ENCODE results near the gene KDM4C. TPM values are rescaled to one million over a fixed set of nuclear protein-coding genes. Genes with fewer than 3 reads are reported as not detected.
"Not testable (repeated sequence)": the region's sequence is repeated elsewhere in the genome, so short reads cannot be mapped to it uniquely, and the experiment has no call there.

Gene KDM4C
- total RNA-seq, 1 donor from 2014 or later: 63.5 TPM

DNA sequence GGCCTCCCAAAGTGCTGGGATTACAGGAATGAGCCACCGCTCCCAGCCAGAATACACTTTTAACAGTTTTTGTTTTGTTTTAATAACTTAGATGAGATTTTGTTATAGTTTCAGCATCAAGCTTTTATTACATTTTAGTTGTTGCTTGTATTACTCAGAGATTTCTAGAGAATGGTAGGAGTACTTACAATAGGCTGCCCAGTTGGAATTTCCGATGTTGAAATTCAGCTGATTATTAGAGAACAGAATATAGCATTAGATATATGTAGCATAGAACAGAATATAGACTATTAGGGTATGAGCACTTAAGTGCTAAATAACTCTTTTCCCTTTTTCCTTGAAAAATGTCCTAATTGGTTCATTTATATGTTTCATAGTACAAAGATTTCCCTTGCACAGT lies 6.2 kb downstream of the KDM4C start:
- TF ChIP-seq, protein P1, sequence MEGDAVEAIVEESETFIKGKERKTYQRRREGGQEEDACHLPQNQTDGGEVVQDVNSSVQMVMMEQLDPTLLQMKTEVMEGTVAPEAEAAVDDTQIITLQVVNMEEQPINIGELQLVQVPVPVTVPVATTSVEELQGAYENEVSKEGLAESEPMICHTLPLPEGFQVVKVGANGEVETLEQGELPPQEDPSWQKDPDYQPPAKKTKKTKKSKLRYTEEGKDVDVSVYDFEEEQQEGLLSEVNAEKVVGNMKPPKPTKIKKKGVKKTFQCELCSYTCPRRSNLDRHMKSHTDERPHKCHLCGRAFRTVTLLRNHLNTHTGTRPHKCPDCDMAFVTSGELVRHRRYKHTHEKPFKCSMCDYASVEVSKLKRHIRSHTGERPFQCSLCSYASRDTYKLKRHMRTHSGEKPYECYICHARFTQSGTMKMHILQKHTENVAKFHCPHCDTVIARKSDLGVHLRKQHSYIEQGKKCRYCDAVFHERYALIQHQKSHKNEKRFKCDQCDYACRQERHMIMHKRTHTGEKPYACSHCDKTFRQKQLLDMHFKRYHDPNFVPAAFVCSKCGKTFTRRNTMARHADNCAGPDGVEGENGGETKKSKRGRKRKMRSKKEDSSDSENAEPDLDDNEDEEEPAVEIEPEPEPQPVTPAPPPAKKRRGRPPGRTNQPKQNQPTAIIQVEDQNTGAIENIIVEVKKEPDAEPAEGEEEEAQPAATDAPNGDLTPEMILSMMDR (IDR thresholded peaks at IDR 0.05; ENCODE audit: partially characterized antibody, unreplicated experiment): no peak
- DNase-seq: no peak
- Mint-ChIP-seq H3K27me3 (ENCODE audit: unreplicated experiment) (peaks cover 3% of the 10 kb centered on the region), H3K4me1 (ENCODE audit: low read depth, unreplicated experiment) (peaks cover 12% of the 10 kb centered on the region), H3K27ac (ENCODE audit: unreplicated experiment) (no peak overlapping the region), H3K36me3 (ENCODE audit: unreplicated experiment) (peaks cover 6% of the 10 kb centered on the region), H3K9me3 (ENCODE audit: unreplicated experiment) (peaks cover 4% of the 10 kb centered on the region), H3K4me3 (ENCODE audit: unreplicated experiment) (no peak overlapping the region)

- TF ChIP-seq, protein P1 (IDR thresholded peaks at IDR 0.05; ENCODE audit: partially characterized antibody, unreplicated experiment): no peak
- no peak for DNase-seq
- Mint-ChIP-seq H3K4me1 (ENCODE audit: low read depth, unreplicated experiment) (peaks cover 12% of the 10 kb centered on the region), H3K4me3 (ENCODE audit: unreplicated experiment) (no peak overlapping the region), H3K9me3 (ENCODE audit: unreplicated experiment) (no peaks in the 10 kb centered on the region), H3K27me3 (ENCODE audit: unreplicated experiment) (peaks cover 3% of the 10 kb centered on the region), H3K27ac (ENCODE audit: unreplicated experiment) (no peak overlapping the region), H3K36me3 (ENCODE audit: unreplicated experiment) (peaks cover 6% of the 10 kb centered on the region)
Measured at GRCh38 chr9:6764523-6764922, 6.8 kb downstream of the KDM4C start.

GRCh38 chr9:6764950-6765349 lies 7.2 kb downstream of the KDM4C start:
- no peak overlapping the region for H3K27ac Mint-ChIP-seq (ENCODE audit: unreplicated experiment)
- H3K4me1 Mint-ChIP-seq (ENCODE audit: low read depth, unreplicated experiment): peaks cover 12% of the 10 kb centered on the region
- H3K9me3 Mint-ChIP-seq (ENCODE audit: unreplicated experiment): no peaks in the 10 kb centered on the region
- H3K27me3 Mint-ChIP-seq (ENCODE audit: unreplicated experiment): peaks cover 2% of the 10 kb centered on the region
- TF ChIP-seq, protein P1 (IDR thresholded peaks at IDR 0.05; ENCODE audit: partially characterized antibody, unreplicated experiment): no peak
- H3K36me3 Mint-ChIP-seq (ENCODE audit: unreplicated experiment): peaks cover 6% of the 10 kb centered on the region
- no peak overlapping the region for H3K4me3 Mint-ChIP-seq (ENCODE audit: unreplicated experiment)
- DNase-seq: no peak

DNA sequence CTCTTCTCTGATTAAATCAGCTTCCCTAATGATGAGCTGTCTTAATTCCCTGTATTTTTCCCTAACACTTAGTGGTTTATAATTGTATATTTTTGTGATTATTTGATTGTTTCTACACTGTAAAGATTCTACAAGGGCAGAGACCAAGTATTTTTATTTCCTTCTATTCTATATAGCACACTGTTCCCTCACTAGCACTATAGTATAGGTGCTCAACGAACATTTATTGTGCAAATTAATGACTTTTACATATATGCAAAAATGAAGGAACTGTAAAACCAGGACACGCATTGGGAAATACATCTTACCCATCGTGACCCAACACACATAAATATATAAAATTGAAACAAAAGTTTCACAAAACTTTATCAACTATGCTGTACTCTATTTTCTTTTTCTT lies 7.6 kb downstream of the KDM4C start:
- Mint-ChIP-seq H3K4me3 (ENCODE audit: unreplicated experiment) (no peak overlapping the region), H3K36me3 (ENCODE audit: unreplicated experiment) (peaks cover 6% of the 10 kb centered on the region), H3K4me1 (ENCODE audit: low read depth, unreplicated experiment) (peaks cover 12% of the 10 kb centered on the region), H3K9me3 (ENCODE audit: unreplicated experiment) (no peaks in the 10 kb centered on the region), H3K27me3 (ENCODE audit: unreplicated experiment) (no peaks in the 10 kb centered on the region), H3K27ac (ENCODE audit: unreplicated experiment) (no peak overlapping the region)
- DNase-seq: no peak
- TF ChIP-seq, protein P1 (IDR thresholded peaks at IDR 0.05; ENCODE audit: partially characterized antibody, unreplicated experiment): no peak

DNA sequence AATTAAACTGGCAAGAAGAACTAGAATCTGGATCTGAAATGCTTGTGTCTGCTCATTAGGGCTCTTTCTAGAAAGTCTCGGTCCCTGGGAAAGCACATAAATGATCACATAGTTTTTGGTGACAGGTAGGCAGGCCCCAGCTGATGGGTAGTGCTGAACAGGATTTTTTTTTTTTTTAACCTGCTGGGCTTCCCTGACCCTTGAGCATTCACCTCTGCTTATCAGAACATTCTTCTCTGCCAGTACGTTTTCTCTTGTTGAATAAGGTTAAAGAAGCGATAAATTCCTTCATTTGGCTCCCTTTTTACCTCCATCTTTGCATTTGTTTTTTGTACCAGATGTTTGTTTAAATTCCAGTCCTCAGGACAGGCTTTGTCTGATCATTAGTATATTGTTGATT lies 8.8 kb downstream of the KDM4C start:
- Mint-ChIP-seq H3K27ac (ENCODE audit: unreplicated experiment) (no peak overlapping the region), H3K27me3 (ENCODE audit: unreplicated experiment) (no peaks in the 10 kb centered on the region), H3K4me1 (ENCODE audit: low read depth, unreplicated experiment) (peaks cover 12% of the 10 kb centered on the region), H3K9me3 (ENCODE audit: unreplicated experiment) (no peaks in the 10 kb centered on the region), H3K36me3 (ENCODE audit: unreplicated experiment) (peaks cover 6% of the 10 kb centered on the region), H3K4me3 (ENCODE audit: unreplicated experiment) (no peak overlapping the region)
- TF ChIP-seq, protein P1 (IDR thresholded peaks at IDR 0.05; ENCODE audit: partially characterized antibody, unreplicated experiment): no peak
- DNase-seq: no peak

- H3K36me3 Mint-ChIP-seq (ENCODE audit: unreplicated experiment); H3K9me3 Mint-ChIP-seq (ENCODE audit: unreplicated experiment); H3K4me3 Mint-ChIP-seq (ENCODE audit: unreplicated experiment); H3K27ac Mint-ChIP-seq (ENCODE audit: unreplicated experiment); H3K27me3 Mint-ChIP-seq (ENCODE audit: unreplicated experiment); DNase-seq: not testable (repeated sequence)
- peaks cover 12% of the 10 kb centered on the region for H3K4me1 Mint-ChIP-seq (ENCODE audit: low read depth, unreplicated experiment)
Measured at GRCh38 chr9:6768587-6768986, 10.8 kb downstream of the KDM4C start.
